Naive thymus-derived CD8-positive, alpha-beta T cell (primary cell): Measurements from ENCODE around the gene DMPK. TPM values are rescaled to one million over a fixed set of nuclear protein-coding genes. Genes with fewer than 3 reads are reported as not detected.

Source experiments
- ATAC-seq, 2 donors: fragments of 150-1000 bp; cut with Tn5 transposase in 1 of 2; sonication (Bioruptor Pico), chemical (Tn5 transposase) in 1 of 2; 1 replicate in 1 of 2; 2 replicates in 1 of 2; pipeline ENCODE4 v1.10.0; 2021; ENCODE audit warnings: mild to moderate bottlenecking in 2 of 2, moderate library complexity in 2 of 2
- POLR2A ChIA-PET: fragments of 350-600 bp; sonication (Branson Sonifier 250); formaldehyde crosslinking; loops from one replicate; lab custom pipeline; 2021; ENCODE audit warnings: antibody characterized with exemption; lab: Charles Lee
- DNase-seq, 10 donors: peaks; one replicate each; pipeline versions ENCODE4 v3.0.0 to v3.0.0-alpha.2; 2020 to 2022
- H3K27ac Mint-ChIP-seq, 10 donors: one replicate each; pipeline ENCODE4 v1.8.0; 2020 to 2022; ENCODE audit warnings: mild to moderate bottlenecking in 10 of 10, mixed read lengths in 10 of 10, moderate library complexity in 4 of 10, inconsistent platforms in 1 of 10
- H3K27me3 Mint-ChIP-seq, 5 donors: one replicate each; pipeline ENCODE4 v1.8.0; 2021 to 2022; ENCODE audit warnings: mixed read lengths in 5 of 5
- H3K36me3 Mint-ChIP-seq, 3 donors: one replicate each; pipeline ENCODE4 v1.8.0; 2020 to 2022; ENCODE audit warnings: mixed read lengths in 3 of 3, mild to moderate bottlenecking in 2 of 3, inconsistent platforms in 1 of 3
- H3K4me1 Mint-ChIP-seq, 4 donors: one replicate each; pipeline ENCODE4 v1.8.0; 2021 to 2022; ENCODE audit warnings: mixed read lengths in 4 of 4
- H3K4me3 Mint-ChIP-seq, 10 donors: one replicate each; pipeline ENCODE4 v1.8.0; 2020 to 2022; ENCODE audit warnings: mild to moderate bottlenecking in 10 of 10, mixed read lengths in 10 of 10, moderate library complexity in 6 of 10, inconsistent platforms in 1 of 10
- H3K9me3 Mint-ChIP-seq, 9 donors: one replicate each; pipeline ENCODE4 v1.8.0; 2020 to 2022; ENCODE audit warnings: mixed read lengths in 9 of 9, mild to moderate bottlenecking in 3 of 9, inconsistent platforms in 1 of 9, moderate library complexity in 1 of 9
- polyA plus RNA-seq, 3 donors: library from polyadenylated mRNA; unstranded; fragments of 300-500 nt; fragmentation: Illumina TruSeq; gene quantifications; one replicate each; pipeline ENCODE4 v1.2.3, GENCODE V29; 2021
- total RNA-seq, 8 experiments: library from RNA in 2 of 8; stranded (reverse) in 2 of 8; gene quantifications; one replicate each; pipeline ENCODE4 v1.2.3 and lab custom pipeline; 2021 to 2026

Gene DMPK
- total and polyA plus RNA-seq, 5 experiments from 2014 or later, result 0.60 to 44.3 (median 0.99) TPM

DNA sequence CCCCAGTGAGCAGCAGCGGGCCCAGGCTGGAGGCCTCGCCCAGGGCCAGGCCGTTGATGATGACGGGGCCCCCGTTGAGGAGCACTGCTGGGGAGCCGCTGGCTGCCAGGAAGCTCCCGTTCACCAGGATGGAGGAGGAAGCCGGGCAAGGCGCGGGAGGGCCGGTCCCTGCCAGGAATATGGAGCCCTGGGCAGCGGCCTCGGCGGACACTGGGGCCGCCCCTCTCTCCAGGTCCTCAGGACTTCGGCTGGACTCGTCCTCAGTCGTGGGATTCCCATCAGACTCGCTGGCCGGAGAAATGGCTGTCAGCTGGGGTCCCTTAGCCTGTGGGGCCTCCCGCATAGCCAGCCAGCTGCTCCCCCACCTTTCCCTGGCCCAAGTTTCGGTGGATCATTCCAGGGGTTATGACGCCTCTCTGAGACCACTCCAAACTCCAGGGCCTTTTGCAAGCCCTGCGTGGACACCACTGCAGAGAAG, 15.4 kb downstream of the DMPK start:
- Mint-ChIP-seq H3K9me3 (no peaks in the 10 kb centered on the region), H3K4me3 (peak overlapping the region in 9 of 10 donors; percentile 13 to 86 (median 50)), H3K36me3 (no peaks in the 10 kb centered on the region), H3K27me3 (peaks cover 0 to 22% (median 9%) of the 10 kb centered on the region in 5 donors), H3K27ac (no peak overlapping the region), H3K4me1 (peaks cover 7 to 26% (median 10%) of the 10 kb centered on the region in 4 donors)
- no peak for DNase-seq
- ATAC-seq, result no peak
- POLR2A ChIA-PET, result interaction anchor here (0.5 to 4.8 kb wide), 3 partner anchors 25 to 137 kb away, joined by 4 to 77 read pairs (median 60); partner anchors contain the start of gene DMWD

DNA sequence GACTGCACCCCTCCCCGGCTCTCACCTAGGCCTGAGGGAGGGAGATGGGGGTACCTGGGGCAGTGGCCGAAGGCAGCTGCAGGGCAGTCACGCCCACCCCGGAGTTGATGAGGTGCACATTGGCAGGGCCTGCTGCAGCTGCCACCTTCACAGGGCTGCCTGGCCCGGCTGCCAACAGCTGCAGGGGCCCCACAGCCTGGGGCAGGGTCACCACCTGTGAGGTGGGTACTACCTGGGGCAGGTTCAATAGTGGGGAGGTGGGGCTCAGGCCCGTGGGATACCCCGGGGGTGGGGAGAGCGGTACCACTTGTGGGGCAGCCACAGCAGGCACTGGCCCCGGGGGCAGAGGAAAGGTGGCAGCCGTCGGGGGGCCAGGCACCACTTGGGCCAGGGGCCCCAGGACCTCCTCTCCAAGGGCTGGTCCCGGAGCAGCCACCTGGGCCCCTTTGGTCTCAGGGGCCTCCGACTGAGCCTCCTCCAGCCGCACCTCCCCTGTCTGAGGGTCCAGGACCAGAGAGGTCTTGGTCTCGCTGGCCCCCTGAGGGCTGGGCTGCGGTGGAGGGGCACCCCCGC, 15.9 kb downstream of the DMPK start:
- Mint-ChIP-seq H3K27ac (no peak overlapping the region), H3K36me3 (no peaks in the 10 kb centered on the region), H3K4me3 (peak overlapping the region in 1 of 10 donors; percentile 11), H3K4me1 (peaks cover 7 to 26% (median 10%) of the 10 kb centered on the region in 4 donors), H3K27me3 (peaks cover 0 to 22% (median 9%) of the 10 kb centered on the region in 5 donors), H3K9me3 (no peaks in the 10 kb centered on the region)
- POLR2A ChIA-PET, result interaction anchor here (4.8 kb wide), 1 partner anchor 26 kb away, joined by 60 read pairs; the partner anchor contains the start of gene DMWD
- no peak for ATAC-seq
- no peak for DNase-seq

- peak overlapping the region in 2 of 10 donors; percentile 11 to 37 for H3K4me3 Mint-ChIP-seq
- H3K36me3 Mint-ChIP-seq, result no peaks in the 10 kb centered on the region
- POLR2A ChIA-PET, result no interaction called here
- H3K9me3 Mint-ChIP-seq, result no peaks in the 10 kb centered on the region
- peak overlapping the region in 1 of 10 donors; percentile 74 for H3K27ac Mint-ChIP-seq
- peaks cover 0 to 22% (median 9%) of the 10 kb centered on the region in 5 donors for H3K27me3 Mint-ChIP-seq
- peaks cover 4 to 22% (median 6%) of the 10 kb centered on the region in 4 donors for H3K4me1 Mint-ChIP-seq
- DNase-seq (no peak), ATAC-seq (no peak)
Measured at GRCh38 chr19:45765702-45766295, 16.5 kb downstream of the DMPK start.

GRCh38 chr19:45764945-45765701, 17.2 kb downstream of the DMPK start:
- Mint-ChIP-seq H3K27ac (no peak overlapping the region), H3K36me3 (no peaks in the 10 kb centered on the region), H3K4me3 (peak overlapping the region in 2 of 10 donors; percentile 7 to 37), H3K4me1 (peaks cover 0 to 15% (median 4%) of the 10 kb centered on the region in 4 donors), H3K9me3 (no peaks in the 10 kb centered on the region), H3K27me3 (peaks cover 0 to 22% (median 9%) of the 10 kb centered on the region in 5 donors)
- ATAC-seq (no peak), DNase-seq (no peak)
- POLR2A ChIA-PET, result no interaction called here

- POLR2A ChIA-PET, result interaction anchor here (0.6 kb wide), 1 partner anchor 50 kb away, joined by 3 read pairs; no protein-coding TSS in a partner anchor
- no peaks in the 10 kb centered on the region for H3K9me3 Mint-ChIP-seq
- peaks cover 0 to 8% (median 2%) of the 10 kb centered on the region in 4 donors for H3K4me1 Mint-ChIP-seq
- no peaks in the 10 kb centered on the region for H3K36me3 Mint-ChIP-seq
- H3K27ac Mint-ChIP-seq, result no peak overlapping the region
- no peak for ATAC-seq
- DNase-seq, result no peak
- H3K27me3 Mint-ChIP-seq, result peaks cover 0 to 22% (median 9%) of the 10 kb centered on the region in 5 donors
- peak overlapping the region in 1 of 10 donors; percentile 29 for H3K4me3 Mint-ChIP-seq
Measured at GRCh38 chr19:45764475-45764874, 17.8 kb downstream of the DMPK start.

- no peak for ATAC-seq
- Mint-ChIP-seq H3K9me3 (no peaks in the 10 kb centered on the region), H3K4me3 (no peak overlapping the region), H3K4me1 (peaks cover 0 to 3% (median 2%) of the 10 kb centered on the region in 4 donors), H3K27me3 (peaks cover 0 to 22% (median 9%) of the 10 kb centered on the region in 5 donors), H3K27ac (no peak overlapping the region), H3K36me3 (no peaks in the 10 kb centered on the region)
- no peak for DNase-seq
- POLR2A ChIA-PET, result interaction anchor here (0.5 to 0.6 kb wide), 2 partner anchors 31 to 49 kb away, joined by 3 to 4 read pairs; no protein-coding TSS in a partner anchor
Measured at GRCh38 chr19:45763691-45764294, 18.5 kb downstream of the DMPK start.

DNA sequence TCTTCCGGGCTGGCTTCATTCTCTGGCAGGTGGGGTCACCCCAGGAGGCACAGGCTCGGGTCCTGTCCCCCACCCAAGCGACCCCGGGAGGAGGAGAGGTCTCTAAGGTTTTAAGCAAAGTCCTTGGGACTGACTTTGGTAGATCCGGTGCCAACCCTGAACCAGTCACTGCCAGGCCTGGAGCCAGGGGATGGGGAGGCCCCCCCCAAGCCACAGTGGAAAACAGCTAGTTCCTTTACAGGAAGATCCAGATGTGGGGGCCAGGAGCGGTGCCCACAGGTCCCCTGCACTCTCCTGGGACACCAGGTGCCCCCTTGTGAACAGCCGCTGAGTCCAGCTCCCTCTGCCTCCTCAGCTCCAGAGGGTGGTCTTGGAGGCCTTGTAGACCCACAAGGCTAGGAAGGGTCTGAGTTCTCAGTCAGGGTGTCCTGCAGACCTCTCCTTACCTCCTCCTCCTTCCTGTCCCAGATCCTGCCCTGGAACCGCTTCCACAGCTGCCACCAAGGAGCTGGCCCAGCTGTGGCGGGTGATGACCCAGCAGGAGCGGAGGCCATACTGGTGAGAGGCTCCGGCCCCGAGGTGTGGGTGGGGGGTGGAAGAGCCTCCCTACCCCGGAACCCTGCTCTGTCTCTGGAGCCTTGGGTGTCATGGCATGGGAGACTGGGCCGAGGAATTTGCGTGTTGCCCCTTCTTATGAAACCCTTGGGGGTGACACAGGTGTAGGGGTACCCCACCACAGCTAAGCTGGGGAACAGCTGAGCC, 19.2 kb downstream of the DMPK start:
- DNase-seq (no peak), ATAC-seq (no peak)
- Mint-ChIP-seq H3K4me1 (peaks cover 0 to 3% (median under 1%) of the 10 kb centered on the region in 4 donors), H3K27me3 (peaks cover 0 to 22% (median 9%) of the 10 kb centered on the region in 5 donors), H3K4me3 (no peak overlapping the region), H3K9me3 (no peaks in the 10 kb centered on the region), H3K36me3 (no peaks in the 10 kb centered on the region), H3K27ac (no peak overlapping the region)
- POLR2A ChIA-PET, result interaction anchor here (0.5 to 0.7 kb wide), 2 partner anchors 30 to 100 kb away, joined by 3 to 4 read pairs; no protein-coding TSS in a partner anchor

GRCh38 chr19:45761714-45762113, 20.6 kb downstream of the DMPK start:
- Mint-ChIP-seq H3K9me3 (no peaks in the 10 kb centered on the region), H3K27ac (no peak overlapping the region), H3K4me1 (no peaks in the 10 kb centered on the region), H3K4me3 (no peak overlapping the region), H3K36me3 (no peaks in the 10 kb centered on the region), H3K27me3 (peaks cover 0 to 22% (median 9%) of the 10 kb centered on the region in 5 donors)
- ATAC-seq, result no peak
- POLR2A ChIA-PET, result no interaction called here
- no peak for DNase-seq

GRCh38 chr19:45758921-45759320, 23.4 kb downstream of the DMPK start:
- no peaks in the 10 kb centered on the region for H3K9me3 Mint-ChIP-seq
- no peaks in the 10 kb centered on the region for H3K4me1 Mint-ChIP-seq
- POLR2A ChIA-PET, result interaction anchor here (0.9 kb wide), 1 partner anchor 9 kb away, joined by 3 read pairs; no protein-coding TSS in a partner anchor
- DNase-seq (no peak), ATAC-seq (no peak)
- H3K27me3 Mint-ChIP-seq, result peaks cover 0 to 3% (median 0%) of the 10 kb centered on the region in 5 donors
- no peaks in the 10 kb centered on the region for H3K36me3 Mint-ChIP-seq
- H3K27ac Mint-ChIP-seq, result peak overlapping the region in 1 of 10 donors; percentile 62
- peak overlapping the region in 1 of 10 donors; percentile 34 for H3K4me3 Mint-ChIP-seq

DNA sequence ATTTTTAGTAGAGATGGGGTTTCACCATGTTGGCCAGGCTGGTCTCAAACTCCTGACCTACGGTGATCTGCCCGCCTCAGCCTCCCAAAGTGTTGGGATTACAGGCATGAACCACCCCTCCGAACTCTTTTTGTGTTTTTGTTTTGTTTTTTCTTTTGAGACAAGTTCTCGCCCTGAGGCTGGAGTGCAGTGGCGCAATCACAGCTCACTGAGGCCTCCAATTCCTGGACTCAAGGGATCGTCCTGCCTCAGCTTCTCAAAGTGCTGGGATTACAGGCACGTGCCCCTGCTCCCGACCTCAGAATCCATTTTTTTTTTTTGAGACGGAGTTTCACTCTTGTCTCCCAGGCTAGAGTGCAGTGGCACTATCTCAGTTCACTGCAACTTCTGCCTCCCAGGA, 24.6 kb downstream of the DMPK start:
- no peak overlapping the region for H3K27ac Mint-ChIP-seq
- no peak overlapping the region for H3K4me3 Mint-ChIP-seq
- no peaks in the 10 kb centered on the region for H3K9me3 Mint-ChIP-seq

DNA sequence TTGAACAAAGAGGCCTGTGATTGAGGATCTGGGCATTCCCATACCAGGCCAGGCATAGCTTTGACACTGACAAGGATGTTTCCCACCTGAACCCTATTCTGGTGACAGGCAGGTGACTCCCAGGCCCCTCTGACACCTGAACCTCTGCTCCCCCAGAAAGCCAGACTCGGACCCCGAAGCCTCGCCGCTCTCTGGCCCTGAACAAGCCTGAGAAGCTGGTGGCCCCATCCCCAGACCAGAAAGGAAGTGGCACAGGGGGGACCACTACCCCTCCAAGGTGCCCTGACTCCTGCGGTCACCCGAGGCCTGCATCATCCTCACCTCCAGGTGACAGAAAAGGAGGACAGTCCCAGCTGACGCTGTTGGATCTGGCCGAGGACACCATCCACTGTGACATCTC, 28.0 kb downstream of the DMPK start:
- H3K36me3 Mint-ChIP-seq, result no peaks in the 10 kb centered on the region
- H3K4me3 Mint-ChIP-seq, result no peak overlapping the region
- H3K27ac Mint-ChIP-seq, result no peak overlapping the region
- POLR2A ChIA-PET, result no interaction called here
- peaks cover 0 to 2% (median 0%) of the 10 kb centered on the region in 5 donors for H3K27me3 Mint-ChIP-seq
- H3K4me1 Mint-ChIP-seq, result no peaks in the 10 kb centered on the region
- ATAC-seq (no peak), DNase-seq (no peak)
- H3K9me3 Mint-ChIP-seq, result no peaks in the 10 kb centered on the region

More for the DNA sequence above, 24.6 kb downstream of the DMPK start:
- no peaks in the 10 kb centered on the region for H3K4me1 Mint-ChIP-seq
- DNase-seq (no peak), ATAC-seq (no peak)
- POLR2A ChIA-PET, result no interaction called here
- H3K36me3 Mint-ChIP-seq, result no peaks in the 10 kb centered on the region
- H3K27me3 Mint-ChIP-seq, result peaks cover 0 to 3% (median 0%) of the 10 kb centered on the region in 5 donors
